GM19324 (cell line): Measurements from ENCODE around the gene SLC6A20.

Experiments used
- ATAC-seq: cut with Tn5 transposase; IDR thresholded peaks from one replicate; pipeline ENCODE4 v1.9.1; 2021; ENCODE audit warnings: mild to moderate bottlenecking, moderate library complexity; ENCODE audit not compliant: unreplicated experiment, low FRiP score

The SLC6A20 gene

GRCh38 chr3:45737234-45737633 lies 59.1 kb downstream of the SLC6A20 start:
- no peak for ATAC-seq

DNA sequence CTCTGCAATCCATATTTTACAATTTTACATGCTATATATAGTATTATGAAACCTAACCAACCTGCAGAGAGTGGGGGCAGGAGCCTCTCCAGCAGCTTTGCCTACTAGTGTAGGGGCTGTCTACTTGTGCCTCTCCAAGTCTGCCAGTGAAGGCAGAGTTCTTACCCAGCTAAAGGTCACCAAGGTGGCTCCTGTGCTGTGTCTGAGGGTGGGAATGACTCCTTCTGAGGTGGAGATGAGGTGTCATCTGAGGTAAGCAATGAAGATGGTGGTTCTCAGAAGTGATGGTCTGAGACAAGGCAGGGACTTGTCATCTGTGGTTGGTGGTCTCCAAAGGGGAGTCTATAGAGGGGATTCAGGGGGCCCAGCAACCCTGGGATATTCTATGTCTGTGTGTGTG lies 59.6 kb downstream of the SLC6A20 start:
- no peak for ATAC-seq

GRCh38 chr3:45730409-45731154 lies 65.8 kb downstream of the SLC6A20 start:
- no peak for ATAC-seq

DNA sequence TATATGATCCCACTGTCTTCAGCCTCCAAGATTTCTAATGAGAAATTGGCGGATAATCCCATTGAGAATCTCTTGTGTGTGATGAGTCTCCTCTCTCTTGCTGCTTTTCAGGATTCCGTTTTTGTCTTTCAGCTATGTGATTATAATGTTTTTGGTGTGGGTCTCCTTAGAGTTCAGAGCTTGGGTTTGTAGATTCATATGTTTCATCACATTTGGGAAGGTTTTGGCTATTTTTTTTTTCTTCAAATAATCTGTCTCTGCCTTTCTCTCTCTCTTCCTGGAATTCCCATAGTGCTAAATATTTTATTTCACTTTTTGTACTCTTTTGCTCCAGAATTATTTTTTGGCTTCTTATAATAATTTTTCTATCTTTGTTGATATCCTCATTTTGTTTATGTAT lies 66.7 kb downstream of the SLC6A20 start:
- ATAC-seq, result no peak

GRCh38 chr3:45724911-45725310 lies 71.4 kb downstream of the SLC6A20 start:
- no peak for ATAC-seq

GRCh38 chr3:45719655-45720487 lies 76.5 kb downstream of the SLC6A20 start:
- ATAC-seq, result no peak

GRCh38 chr3:45716790-45717336 lies 79.5 kb downstream of the SLC6A20 start:
- no peak for ATAC-seq

DNA sequence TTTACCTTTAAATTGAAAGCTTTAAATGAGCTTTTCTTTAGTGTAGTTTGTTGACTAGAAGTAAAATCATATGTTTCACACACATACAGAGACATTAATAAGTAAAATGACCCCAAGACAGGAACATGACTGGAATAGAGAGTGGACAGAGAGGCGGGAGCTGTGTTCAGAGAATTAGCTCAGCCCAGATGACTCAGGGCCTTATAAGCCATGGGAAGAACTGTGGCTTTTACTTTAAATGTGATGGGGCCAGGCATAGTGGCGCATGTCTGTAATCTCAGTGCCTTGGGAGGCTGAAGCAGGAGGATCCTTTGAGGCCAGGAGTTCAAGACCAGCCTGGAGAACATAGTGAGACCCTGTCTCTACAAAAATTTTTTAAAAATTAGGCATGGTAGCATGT lies 80.4 kb downstream of the SLC6A20 start:
- ATAC-seq, result no peak

DNA sequence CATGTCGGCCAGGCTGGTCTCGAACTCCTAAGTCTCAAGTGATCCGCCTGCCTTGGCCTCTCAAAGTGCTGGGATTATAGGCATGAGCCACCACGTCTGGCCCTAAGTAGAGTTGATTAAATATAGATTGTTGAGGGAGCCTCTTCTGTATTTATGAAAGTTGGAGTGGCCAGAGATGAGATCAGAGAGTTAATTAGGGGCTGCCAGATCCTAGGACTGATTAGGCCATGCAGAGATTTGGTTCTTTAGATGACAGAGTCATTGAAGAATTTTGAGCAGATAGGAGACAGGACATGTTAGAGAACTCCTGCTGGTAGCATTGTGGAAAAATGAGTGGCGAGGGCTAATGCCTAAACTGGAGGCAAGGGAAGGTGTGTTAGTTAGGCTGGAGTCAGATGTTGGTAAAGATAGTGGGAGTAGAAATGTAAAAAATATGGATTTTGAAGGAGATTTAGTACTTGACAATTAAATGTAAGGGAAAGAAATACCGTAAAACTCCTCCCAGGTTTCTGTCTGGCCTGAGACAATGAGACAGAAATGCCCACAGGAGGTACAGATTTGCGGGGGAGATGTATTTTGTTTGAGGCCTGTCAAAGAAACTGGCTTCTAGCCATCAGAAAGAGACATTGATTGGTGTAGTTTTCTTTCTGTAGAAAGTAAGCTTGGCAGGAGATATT lies 83.8 kb downstream of the SLC6A20 start:
- ATAC-seq, result no peak

DNA sequence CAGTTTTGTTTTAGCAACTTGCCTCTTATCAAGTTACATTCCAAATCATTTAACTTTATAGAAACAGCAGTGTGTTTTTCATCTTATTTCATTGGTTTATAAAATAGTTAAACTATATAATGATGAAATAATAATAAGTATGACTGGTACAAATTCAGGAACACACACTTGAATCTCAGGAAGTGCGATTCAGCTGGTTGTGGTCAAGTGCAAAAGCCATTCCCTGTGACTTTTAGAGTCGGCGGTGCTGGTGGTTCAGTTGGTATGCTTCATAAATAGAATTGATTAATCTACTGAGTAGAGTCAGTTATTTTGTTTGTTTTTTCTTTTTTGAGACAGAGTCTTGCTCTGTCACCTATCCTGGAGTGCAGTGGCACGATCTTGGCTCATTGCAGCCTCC lies 84.4 kb downstream of the SLC6A20 start:
- no peak for ATAC-seq

DNA sequence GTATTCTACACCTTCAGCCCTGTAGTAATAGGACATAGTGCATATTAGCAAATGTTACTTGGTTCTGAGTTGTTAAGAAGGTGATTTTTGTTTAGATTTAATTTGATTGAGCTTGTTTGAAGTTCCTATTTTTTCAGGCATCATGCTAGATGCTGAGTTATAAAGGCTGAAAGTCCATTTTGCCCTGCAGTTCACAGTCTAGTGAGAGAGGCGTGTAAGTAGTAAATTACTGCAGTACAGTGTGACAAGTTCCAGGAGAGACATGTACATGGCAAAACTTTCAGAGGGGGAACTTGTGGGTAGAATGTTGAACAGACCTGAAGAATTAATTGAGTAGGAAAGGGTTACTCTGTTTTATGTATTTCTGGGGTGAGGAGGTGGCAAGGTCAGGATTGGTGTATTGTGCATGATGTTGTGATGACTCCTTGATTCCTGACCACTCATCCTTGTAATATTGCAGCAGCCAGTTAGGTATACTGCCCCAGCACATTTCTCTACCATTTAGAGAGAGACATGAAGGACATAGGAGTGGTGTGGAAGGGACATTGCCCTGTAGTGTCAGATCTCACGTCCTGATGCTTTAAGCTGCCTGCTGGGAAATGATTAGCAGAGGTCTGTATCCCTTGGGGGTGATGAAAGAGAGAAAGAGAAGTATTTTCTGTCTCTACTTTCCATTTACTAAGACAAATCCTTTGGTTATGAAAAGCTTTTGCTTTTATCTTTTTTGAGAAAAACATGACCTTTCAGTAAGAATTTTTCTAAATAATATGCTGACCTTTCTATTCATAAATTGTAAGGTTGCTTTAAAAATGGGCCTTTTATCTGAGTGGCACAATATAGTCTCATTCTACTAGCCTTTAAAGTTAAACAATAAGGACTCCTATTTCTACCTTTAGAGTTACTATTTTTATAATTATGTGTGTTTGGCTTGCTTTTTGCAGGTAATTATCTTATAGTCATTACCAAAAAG lies 90.2 kb downstream of the SLC6A20 start:
- ATAC-seq, result no peak
